DOHH2 (cell line): ENCODE data around the gene CERK.

Experiments
- H3F3A ChIP-seq: fragments of 200-600 bp; sonication (generic), shearing (Covaris generic); 2 replicates; pipeline ENCODE4 v1.6.0; 2016; ENCODE audit warnings: antibody characterized with exemption, mild to moderate bottlenecking; ENCODE audit not compliant: control insufficient read depth, insufficient read depth
- H3K27ac ChIP-seq: fragments of 200-600 bp; sonication (generic); 2 replicates; pipeline ENCODE4 v1.5.1; 2014; ENCODE audit warnings: low read depth, mild to moderate bottlenecking, low read length, moderate library complexity
- H3K27me3 ChIP-seq: fragments of 200-600 bp; sonication (generic); 2 replicates; pipeline ENCODE4 v1.6.1; 2014; ENCODE audit warnings: mild to moderate bottlenecking, low read length, mixed read lengths; ENCODE audit not compliant: control insufficient read depth
- H3K36me3 ChIP-seq: fragments of 200-600 bp; sonication (generic); 2 replicates; pipeline ENCODE4 v1.6.1; 2014; ENCODE audit warnings: mild to moderate bottlenecking, low read length, moderate library complexity, mixed read lengths; ENCODE audit not compliant: control insufficient read depth
- H3K4me1 ChIP-seq: fragments of 200-600 bp; sonication (generic); 2 replicates; pipeline ENCODE4 v1.6.1; 2014; ENCODE audit warnings: mild to moderate bottlenecking, low read length, mixed read lengths; ENCODE audit not compliant: control insufficient read depth
- H3K4me2 ChIP-seq: fragments of 200-600 bp; sonication (generic); 2 replicates; pipeline ENCODE4 v1.6.0; 2014; ENCODE audit warnings: mild to moderate bottlenecking, low read length, moderate library complexity
- H3K4me3 ChIP-seq: fragments of 200-600 bp; sonication (generic); 2 replicates; pipeline ENCODE4 v1.5.1; 2014; ENCODE audit warnings: mild to moderate bottlenecking, low read length, mixed read lengths
- H3K79me2 ChIP-seq: fragments of 200-600 bp; sonication (generic); 2 replicates; pipeline ENCODE4 v1.6.1; 2014; ENCODE audit warnings: mild to moderate bottlenecking, low read length, mixed read lengths; ENCODE audit not compliant: control insufficient read depth
- H3K9me2 ChIP-seq: fragments of 200-600 bp; sonication (generic); replicated peaks from 2 replicates; pipeline ENCODE4 v1.6.1; 2014; ENCODE audit warnings: mild to moderate bottlenecking, low read length, mixed read lengths; ENCODE audit not compliant: control insufficient read depth
- H3K9me3 ChIP-seq: fragments of 200-600 bp; sonication (generic); 2 replicates; pipeline ENCODE4 v1.6.1; 2014; ENCODE audit warnings: antibody characterized with exemption, low read length, mixed read lengths; ENCODE audit not compliant: control insufficient read depth, insufficient read depth
- H4K20me1 ChIP-seq: fragments of 200-600 bp; sonication (generic); 2 replicates; pipeline ENCODE4 v1.6.0; 2014; ENCODE audit warnings: low read depth, mild to moderate bottlenecking, antibody characterized with exemption, low read length, moderate library complexity; ENCODE audit not compliant: control insufficient read depth, insufficient read depth
- EZH2phosphoT487 ChIP-seq: fragments of 200-600 bp; sonication (generic); IDR thresholded peaks from 2 replicates; pipeline ENCODE4 v1.6.1; 2017; ENCODE audit warnings: borderline replicate concordance, mild to moderate bottlenecking, antibody characterized with exemption, low read length, moderate library complexity, mixed read lengths
- TF ChIP-seq, protein P1 (sequence below): fragments of 200-600 bp; sonication (generic); IDR thresholded peaks from one replicate; pipeline ENCODE4 v1.5.1; 2014; ENCODE audit warnings: antibody characterized with exemption, mild to moderate bottlenecking, low read depth, low read length; ENCODE audit not compliant: poor library complexity, severe bottlenecking

The CERK gene

DNA sequence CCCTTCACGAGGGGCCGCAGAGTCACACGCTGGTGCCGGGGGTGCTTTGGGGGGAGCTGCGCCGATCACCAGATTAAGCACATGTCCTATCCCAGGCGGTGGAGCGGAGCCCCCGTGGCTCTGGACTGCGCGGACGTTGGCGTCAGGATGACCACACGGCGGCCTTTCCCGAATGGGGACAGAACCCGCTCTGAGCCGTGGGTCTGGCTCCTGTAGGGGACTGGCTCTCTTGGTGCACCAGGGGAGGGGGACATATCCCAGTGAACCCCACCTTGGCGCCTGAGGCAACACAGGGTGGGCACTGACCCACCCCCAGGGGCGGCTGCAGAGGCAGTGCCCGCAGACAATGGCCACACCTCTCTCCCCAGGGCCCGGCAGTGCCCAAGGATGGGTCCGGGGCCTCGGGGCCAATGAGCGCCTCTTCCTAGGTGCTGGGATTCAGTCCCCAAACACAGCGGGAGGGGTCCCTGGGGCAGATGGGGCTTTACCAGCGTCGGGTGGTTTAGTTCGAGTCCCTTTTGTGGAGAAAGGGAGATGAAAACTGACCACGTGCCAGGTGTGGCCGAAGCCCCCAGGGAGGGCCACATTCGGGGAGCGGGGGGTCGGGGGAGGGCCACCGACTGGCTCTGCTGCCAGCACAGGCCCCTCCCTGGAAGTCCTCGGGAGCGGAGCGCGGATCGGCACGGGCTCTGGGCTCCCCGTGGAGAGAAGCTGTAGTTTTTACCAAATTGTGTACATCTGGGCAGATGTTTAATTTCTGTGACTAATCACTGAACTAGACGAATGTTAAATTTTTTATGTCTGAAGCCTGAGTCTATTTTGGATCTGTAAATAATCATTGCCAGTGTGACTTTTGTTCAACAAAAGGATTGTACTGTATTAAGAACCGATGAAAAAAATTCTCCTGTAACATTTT is 59.0 kb downstream of the CERK start:
- Histone ChIP-seq H3F3A (peaks cover 13% of the 10 kb centered on the region), H3K4me2 (no peak overlapping the region), H3K27ac (no peak overlapping the region), H3K4me1 (peaks cover 32% of the 10 kb centered on the region), H4K20me1 (no peaks in the 10 kb centered on the region), H3K9me3 (no peaks in the 10 kb centered on the region), H3K36me3 (peaks cover 8% of the 10 kb centered on the region), H3K79me2 (no peaks in the 10 kb centered on the region), H3K27me3 (no peaks in the 10 kb centered on the region), H3K4me3 (no peak overlapping the region), H3K9me2 (no peaks in the 10 kb centered on the region)
- TF ChIP-seq EZH2phosphoT487, result no peak
- TF ChIP-seq, protein P1, sequence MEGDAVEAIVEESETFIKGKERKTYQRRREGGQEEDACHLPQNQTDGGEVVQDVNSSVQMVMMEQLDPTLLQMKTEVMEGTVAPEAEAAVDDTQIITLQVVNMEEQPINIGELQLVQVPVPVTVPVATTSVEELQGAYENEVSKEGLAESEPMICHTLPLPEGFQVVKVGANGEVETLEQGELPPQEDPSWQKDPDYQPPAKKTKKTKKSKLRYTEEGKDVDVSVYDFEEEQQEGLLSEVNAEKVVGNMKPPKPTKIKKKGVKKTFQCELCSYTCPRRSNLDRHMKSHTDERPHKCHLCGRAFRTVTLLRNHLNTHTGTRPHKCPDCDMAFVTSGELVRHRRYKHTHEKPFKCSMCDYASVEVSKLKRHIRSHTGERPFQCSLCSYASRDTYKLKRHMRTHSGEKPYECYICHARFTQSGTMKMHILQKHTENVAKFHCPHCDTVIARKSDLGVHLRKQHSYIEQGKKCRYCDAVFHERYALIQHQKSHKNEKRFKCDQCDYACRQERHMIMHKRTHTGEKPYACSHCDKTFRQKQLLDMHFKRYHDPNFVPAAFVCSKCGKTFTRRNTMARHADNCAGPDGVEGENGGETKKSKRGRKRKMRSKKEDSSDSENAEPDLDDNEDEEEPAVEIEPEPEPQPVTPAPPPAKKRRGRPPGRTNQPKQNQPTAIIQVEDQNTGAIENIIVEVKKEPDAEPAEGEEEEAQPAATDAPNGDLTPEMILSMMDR, result no peak

DNA sequence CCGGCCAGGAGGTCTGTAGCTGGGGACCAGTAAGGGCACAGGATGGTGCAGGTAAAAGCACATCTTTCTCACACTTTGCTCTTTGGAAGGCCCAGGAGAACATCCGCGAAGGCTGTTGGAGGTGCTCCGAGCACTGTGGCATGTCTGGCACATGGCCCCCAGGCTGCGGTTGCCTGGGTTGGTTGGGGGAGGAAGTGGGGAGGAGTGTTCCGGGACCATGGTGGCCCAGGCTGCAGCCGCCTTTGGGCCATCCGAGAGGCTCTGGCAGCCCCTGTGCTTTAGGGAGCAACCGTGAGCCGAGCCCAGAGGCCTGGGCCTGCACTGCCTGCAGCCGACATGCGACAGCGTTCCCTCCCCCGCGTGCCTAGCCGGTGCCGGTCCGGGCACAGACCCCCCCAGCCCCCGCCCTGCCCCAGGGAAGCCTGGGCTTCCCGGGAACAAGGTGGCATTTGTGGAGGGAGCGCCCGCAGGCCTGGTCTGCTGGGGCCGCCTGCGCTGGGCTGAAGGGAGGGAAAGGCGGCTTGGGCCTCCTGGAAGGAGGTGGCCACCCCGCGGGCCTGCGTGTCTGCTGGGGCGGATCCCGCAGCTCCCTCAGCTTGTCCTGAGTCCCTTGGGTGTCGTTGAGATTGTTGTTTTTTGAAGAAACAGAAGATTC is 59.9 kb downstream of the CERK start:
- Histone ChIP-seq H3K79me2 (no peaks in the 10 kb centered on the region), H3K9me2 (no peaks in the 10 kb centered on the region), H4K20me1 (no peaks in the 10 kb centered on the region), H3K4me3 (no peak overlapping the region), H3K9me3 (no peaks in the 10 kb centered on the region), H3F3A (peaks cover 7% of the 10 kb centered on the region; the same call in 1 of the 2 replicates), H3K4me2 (no peak overlapping the region), H3K4me1 (peaks cover 32% of the 10 kb centered on the region), H3K27me3 (no peaks in the 10 kb centered on the region), H3K36me3 (peaks cover 15% of the 10 kb centered on the region), H3K27ac (no peak overlapping the region)
- no peak for TF ChIP-seq EZH2phosphoT487
- TF ChIP-seq, protein P1, result no peak

DNA sequence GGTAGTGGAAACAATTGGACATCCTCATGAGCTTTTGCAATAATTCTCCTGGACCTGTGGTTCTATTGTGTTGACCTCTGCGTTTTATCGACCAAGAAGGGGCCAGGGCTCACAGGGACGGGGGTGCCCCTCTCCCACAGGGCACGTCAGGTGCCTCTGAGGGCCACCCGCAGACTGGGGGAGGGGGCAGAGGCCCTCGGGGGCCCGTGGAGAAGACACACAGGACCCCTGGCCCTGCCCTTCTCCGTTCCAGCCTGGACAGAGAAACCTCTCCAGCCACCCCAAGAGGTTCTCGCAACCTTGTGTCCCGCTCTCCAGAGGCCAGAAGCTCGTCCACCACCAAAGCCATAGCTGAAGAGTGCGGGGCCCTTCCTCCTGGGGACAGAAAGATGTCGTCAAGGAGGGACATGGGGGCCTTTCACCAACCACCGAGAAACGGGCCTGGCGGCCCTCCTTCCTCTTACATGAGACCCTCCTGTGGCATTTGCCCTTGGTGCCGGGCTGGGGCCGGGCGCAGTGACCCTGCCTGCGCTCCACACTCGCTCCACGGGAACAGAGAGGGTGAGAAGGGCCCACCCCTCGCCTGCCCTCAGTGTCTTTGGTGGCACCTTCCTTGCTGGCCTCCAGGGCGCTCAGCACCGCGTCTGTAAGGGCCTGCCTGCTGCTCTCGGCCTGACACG is 60.6 kb downstream of the CERK start:
- peaks cover 15% of the 10 kb centered on the region for H3K36me3 ChIP-seq
- H4K20me1 ChIP-seq, result no peaks in the 10 kb centered on the region
- H3K4me1 ChIP-seq, result peaks cover 25% of the 10 kb centered on the region
- no peak overlapping the region for H3K4me2 ChIP-seq
- H3K9me3 ChIP-seq, result no peaks in the 10 kb centered on the region
- 0 out of 2 replicates have a peak, but pooled peaks cover 6% of the 10 kb centered on the region for H3F3A ChIP-seq
- no peak overlapping the region for H3K4me3 ChIP-seq
- TF ChIP-seq, protein P1, result no peak
- no peak for TF ChIP-seq EZH2phosphoT487
- no peaks in the 10 kb centered on the region for H3K9me2 ChIP-seq
- H3K27me3 ChIP-seq, result no peaks in the 10 kb centered on the region
- no peak overlapping the region for H3K27ac ChIP-seq
- no peaks in the 10 kb centered on the region for H3K79me2 ChIP-seq
